HCT116 (cell line): ENCODE measurements around the gene SLC22A8. TPM values are rescaled to one million over a fixed set of nuclear protein-coding genes. Genes with fewer than 3 reads are reported as not detected.

Source experiments
- ATAC-seq: fragments of 200-7000 bp; cut with Tn5 transposase; 2 replicates; pipeline ENCODE4 v1.9.1; 2020; ENCODE audit warnings: mild to moderate bottlenecking, moderate library complexity
- BruUV-seq: library from RNA; stranded (reverse); fragments of 400-500 nt; replicated peaks from 2 replicates; lab custom pipeline; 2021; lab: Mats Ljungman, UMichigan
- CTCF ChIA-PET: fragments of 300-600 bp; sonication (Branson Sonifier 250); formaldehyde crosslinking; loops from one replicate; lab custom pipeline; 2021; ENCODE audit warnings: antibody characterized with exemption; lab: Charles Lee
- POLR2A ChIA-PET: fragments of 300-600, 350-600 bp; sonication (Branson Sonifier 250); formaldehyde crosslinking; loops from one replicate; lab custom pipeline; 2021; ENCODE audit warnings: antibody characterized with exemption; lab: Charles Lee
- RAD21 ChIA-PET, 2 experiments: fragments of 300-600 bp; sonication (Branson Sonifier 250); formaldehyde crosslinking; loops; one replicate each; lab custom pipeline; 2023; ENCODE audit warnings: low total read pairs in 2 of 2; ENCODE audit not compliant: uncharacterized antibody in 2 of 2, unreplicated experiment in 2 of 2, low non-redundant PET in 1 of 2; lab: Charles Lee
- DNase-seq: peaks from one replicate; pipeline ENCODE4 v3.0.0-alpha.2; 2010; ENCODE audit warnings: low read depth, low spot score
- H2AFZ ChIP-seq: fragments of 200-600 bp; shearing (Covaris generic), sonication (generic); 2 replicates; pipeline ENCODE4 v1.6.1; 2017; ENCODE audit warnings: low read depth, mixed run types, mixed read lengths, antibody characterized with exemption, low read length; ENCODE audit not compliant: poor library complexity, severe bottlenecking
- H3K27ac ChIP-seq: 2 replicates; pipeline ENCODE4 v1.5.1; 2012; ENCODE audit warnings: low read depth, low read length
- H3K27me3 ChIP-seq: fragments of 200-600 bp; sonication (generic); 2 replicates; pipeline ENCODE4 v1.6.1; 2016; ENCODE audit warnings: mixed run types, low read length, mixed read lengths; ENCODE audit not compliant: insufficient read depth
- H3K36me3 ChIP-seq, 2 experiments: fragments of 200-500 bp in 1 of 2; fragments of 200-600 bp in 1 of 2; sonication (Bioruptor generic) in 1 of 2; sonication (generic) in 1 of 2; 2 replicates each; pipeline versions ENCODE4 v1.5.1 to v1.6.1; 2014 to 2016; ENCODE audit warnings: low read length in 2 of 2, inconsistent platforms in 1 of 2, mixed read lengths in 1 of 2, mixed run types in 1 of 2; ENCODE audit not compliant: insufficient read depth in 2 of 2, control insufficient read depth in 1 of 2
- H3K4me1 ChIP-seq, 2 experiments: fragments of 200-600 bp in 1 of 2; sonication (generic) in 1 of 2; 2 replicates each; pipeline versions ENCODE4 v1.5.1 to v1.6.1; 2012 to 2017; ENCODE audit warnings: low read length in 2 of 2, inconsistent platforms in 1 of 2, mild to moderate bottlenecking in 1 of 2, mixed read lengths in 1 of 2, mixed run types in 1 of 2, moderate library complexity in 1 of 2; ENCODE audit not compliant: insufficient read depth in 2 of 2, control insufficient read depth in 1 of 2
- H3K4me2 ChIP-seq: fragments of 200-600 bp; sonication (generic); 2 replicates; pipeline ENCODE4 v1.6.1; 2017; ENCODE audit warnings: mixed run types, low read length, mixed read lengths
- H3K4me3 ChIP-seq, 2 experiments: fragments of 200-600 bp in 1 of 2; sonication (generic) in 1 of 2; replicated peaks in 1 of 2; 2 replicates each; pipeline ENCODE4 v1.5.1; 2011 to 2016; ENCODE audit warnings: low read length in 2 of 2, control low read depth in 1 of 2, low read depth in 1 of 2, mild to moderate bottlenecking in 1 of 2, mixed read lengths in 1 of 2, mixed run types in 1 of 2
- H3K79me2 ChIP-seq: fragments of 200-600 bp; sonication (generic); 2 replicates; pipeline ENCODE4 v1.6.1; 2017; ENCODE audit warnings: mild to moderate bottlenecking, mixed run types, low read length, moderate library complexity, mixed read lengths; ENCODE audit not compliant: insufficient read depth
- H3K9ac ChIP-seq: fragments of 200-600 bp; sonication (generic); 2 replicates; pipeline ENCODE4 v1.6.1; 2016; ENCODE audit warnings: low read length, mixed read lengths
- H3K9me2 ChIP-seq: fragments of 200-600 bp; sonication (generic), shearing (Covaris generic); 2 replicates; pipeline ENCODE4 v1.6.1; 2017; ENCODE audit warnings: mixed run types, mild to moderate bottlenecking, moderate library complexity; ENCODE audit not compliant: insufficient read depth
- H3K9me3 ChIP-seq, 2 experiments: fragments of 200-500 bp in 1 of 2; fragments of 200-600 bp in 1 of 2; sonication (Bioruptor generic) in 1 of 2; sonication (generic) in 1 of 2; 2 replicates each; pipeline ENCODE4 v1.6.1; 2014 to 2017; ENCODE audit warnings: low read length in 2 of 2, mixed read lengths in 2 of 2, inconsistent platforms in 1 of 2, low read depth in 1 of 2, mild to moderate bottlenecking in 1 of 2, mixed run types in 1 of 2, moderate library complexity in 1 of 2; ENCODE audit not compliant: control insufficient read depth in 1 of 2, insufficient read depth in 1 of 2
- H4K20me1 ChIP-seq: fragments of 200-600 bp; sonication (generic), shearing (Covaris generic); 2 replicates; pipeline ENCODE4 v1.6.1; 2017; ENCODE audit warnings: mixed run types, mild to moderate bottlenecking, moderate library complexity; ENCODE audit not compliant: insufficient read depth
- ATF3 ChIP-seq: IDR thresholded peaks from 2 replicates; pipeline ENCODE4 v1.6.1; 2012
- CBX3 ChIP-seq: IDR thresholded peaks from 2 replicates; pipeline ENCODE4 v1.6.1; 2012; ENCODE audit warnings: low read depth
- EZH2 ChIP-seq: fragments of 200-600 bp; sonication (generic); IDR thresholded peaks from 2 replicates; pipeline ENCODE4 v1.6.1; 2017; ENCODE audit warnings: antibody characterized with exemption, mixed run types
- JUND ChIP-seq: IDR thresholded peaks from 2 replicates; pipeline ENCODE4 v1.6.1; 2012
- MAX ChIP-seq: IDR thresholded peaks from 2 replicates; pipeline ENCODE4 v1.6.1; 2012
- POLR2AphosphoS5 ChIP-seq: IDR thresholded peaks from 2 replicates; pipeline ENCODE4 v1.6.1; 2011; ENCODE audit warnings: mild to moderate bottlenecking, low read depth, low read length, moderate library complexity
- RAD21 ChIP-seq: IDR thresholded peaks from 2 replicates; pipeline ENCODE4 v1.6.1; 2012; ENCODE audit warnings: low read depth, mild to moderate bottlenecking
- TCF7L2 ChIP-seq: IDR thresholded peaks from 2 replicates; pipeline ENCODE4 v1.7.0; 2011; ENCODE audit warnings: borderline replicate concordance, inconsistent platforms; ENCODE audit not compliant: insufficient read depth, insufficient read length; ENCODE audit errors: extremely low read depth
- YY1 ChIP-seq: IDR thresholded peaks from 2 replicates; pipeline ENCODE4 v1.6.1; 2011; ENCODE audit warnings: low read length, low read depth, moderate library complexity, mild to moderate bottlenecking; ENCODE audit not compliant: insufficient replicate concordance; ENCODE audit errors: extremely low read depth
- intact Hi-C: fragments of 100-400 bp; cut with micrococcal nuclease; formaldehyde crosslinking; loops from 2 replicates; pipeline ENCODE4 v1.10.0; 2022
- total RNA-seq: library from RNA; stranded (reverse); gene quantifications from one replicate; pipeline ENCODE4 v1.2.1, GENCODE V29; 2021; ENCODE audit not compliant: unreplicated experiment
- TF ChIP-seq, protein P1 (sequence below): IDR thresholded peaks from 2 replicates; pipeline ENCODE4 v1.6.1; 2012; ENCODE audit warnings: low read depth

SLC22A8 gene
- total RNA-seq, 1 experiment from 2014 or later, result not detected

GRCh38 chr11:62961017-62961570, 54.5 kb downstream of the SLC22A8 start (continued):
- TF ChIP-seq, protein P1, sequence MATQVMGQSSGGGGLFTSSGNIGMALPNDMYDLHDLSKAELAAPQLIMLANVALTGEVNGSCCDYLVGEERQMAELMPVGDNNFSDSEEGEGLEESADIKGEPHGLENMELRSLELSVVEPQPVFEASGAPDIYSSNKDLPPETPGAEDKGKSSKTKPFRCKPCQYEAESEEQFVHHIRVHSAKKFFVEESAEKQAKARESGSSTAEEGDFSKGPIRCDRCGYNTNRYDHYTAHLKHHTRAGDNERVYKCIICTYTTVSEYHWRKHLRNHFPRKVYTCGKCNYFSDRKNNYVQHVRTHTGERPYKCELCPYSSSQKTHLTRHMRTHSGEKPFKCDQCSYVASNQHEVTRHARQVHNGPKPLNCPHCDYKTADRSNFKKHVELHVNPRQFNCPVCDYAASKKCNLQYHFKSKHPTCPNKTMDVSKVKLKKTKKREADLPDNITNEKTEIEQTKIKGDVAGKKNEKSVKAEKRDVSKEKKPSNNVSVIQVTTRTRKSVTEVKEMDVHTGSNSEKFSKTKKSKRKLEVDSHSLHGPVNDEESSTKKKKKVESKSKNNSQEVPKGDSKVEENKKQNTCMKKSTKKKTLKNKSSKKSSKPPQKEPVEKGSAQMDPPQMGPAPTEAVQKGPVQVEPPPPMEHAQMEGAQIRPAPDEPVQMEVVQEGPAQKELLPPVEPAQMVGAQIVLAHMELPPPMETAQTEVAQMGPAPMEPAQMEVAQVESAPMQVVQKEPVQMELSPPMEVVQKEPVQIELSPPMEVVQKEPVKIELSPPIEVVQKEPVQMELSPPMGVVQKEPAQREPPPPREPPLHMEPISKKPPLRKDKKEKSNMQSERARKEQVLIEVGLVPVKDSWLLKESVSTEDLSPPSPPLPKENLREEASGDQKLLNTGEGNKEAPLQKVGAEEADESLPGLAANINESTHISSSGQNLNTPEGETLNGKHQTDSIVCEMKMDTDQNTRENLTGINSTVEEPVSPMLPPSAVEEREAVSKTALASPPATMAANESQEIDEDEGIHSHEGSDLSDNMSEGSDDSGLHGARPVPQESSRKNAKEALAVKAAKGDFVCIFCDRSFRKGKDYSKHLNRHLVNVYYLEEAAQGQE, result no peak
- TF ChIP-seq YY1 (no peak), MAX (no peak), TCF7L2 (no peak), POLR2AphosphoS5 (no peak)
- TF ChIP-seq, all 23 proteins: peak for 0

DNA sequence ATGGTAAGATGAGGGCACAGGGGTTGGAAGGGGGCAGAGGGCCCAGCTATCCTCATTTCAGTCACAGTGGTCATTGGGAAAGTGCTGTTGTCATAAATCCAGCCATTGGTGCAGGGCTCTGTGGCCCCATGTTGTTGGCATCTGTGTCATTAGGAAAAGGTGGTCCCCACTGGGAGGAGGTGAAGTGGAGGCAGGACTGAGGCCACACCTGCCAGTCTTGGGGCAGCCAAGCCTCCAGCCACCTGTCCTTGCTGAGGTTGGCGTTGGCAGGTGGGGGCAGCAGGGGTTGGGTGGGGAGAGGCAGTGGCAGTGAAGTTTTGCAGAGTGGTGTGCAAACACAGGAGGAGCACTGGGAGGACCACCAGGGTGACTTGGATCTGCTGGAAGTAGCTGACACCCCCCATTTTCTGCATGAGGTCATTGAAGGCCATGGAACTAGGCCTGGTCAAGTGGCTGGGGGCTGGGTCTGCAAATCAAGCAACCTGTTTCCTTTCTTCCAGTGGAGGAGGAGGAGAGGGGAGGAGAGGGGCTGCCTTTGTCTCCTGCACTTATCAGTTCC, 56.1 kb downstream of the SLC22A8 start:
- no peaks in the 10 kb centered on the region for H3K79me2 ChIP-seq
- no peak overlapping the region for H3K9ac ChIP-seq
- H3K27me3 ChIP-seq, result no peaks in the 10 kb centered on the region
- TF ChIP-seq CBX3 (no peak), EZH2 (no peak), JUND (no peak), ATF3 (no peak), RAD21 (no peak)
- H3K27ac ChIP-seq, result no peak overlapping the region
- no peaks in the 10 kb centered on the region for H3K36me3 ChIP-seq
- ChIA-PET RAD21 (no interaction called here), POLR2A (no interaction called here), CTCF (interaction anchor here (1.2 to 1.3 kb wide), 2 partner anchors 16 kb away, joined by 3 to 5 read pairs; no protein-coding TSS in a partner anchor)
- no TSS peak for BruUV-seq
- H3K4me1 ChIP-seq, result no peaks in the 10 kb centered on the region
- H3K4me2 ChIP-seq, result no peak overlapping the region
- intact Hi-C loops, result no loop called here
- no peak overlapping the region for H2AFZ ChIP-seq
- ATAC-seq (no peak), DNase-seq (no peak)
- no peaks in the 10 kb centered on the region for H3K9me3 ChIP-seq
- no peak overlapping the region for H3K4me3 ChIP-seq
- no peaks in the 10 kb centered on the region for H4K20me1 ChIP-seq
- H3K9me2 ChIP-seq, result no peaks in the 10 kb centered on the region
